PFSK-1 (cell line): ENCODE results near the gene CDH7.

Source experiments
- FOXP2 ChIP-seq: optimal IDR thresholded peaks from 2 replicates; pipeline ENCODE3; 2011; ENCODE audit warnings: borderline replicate concordance, control low read depth, inconsistent platforms; ENCODE audit not compliant: insufficient read depth; ENCODE audit errors: extremely low read length, extremely low read depth
- POLR2AphosphoS5 ChIP-seq: IDR thresholded peaks from 2 replicates; pipeline ENCODE4 v1.6.1; 2012; ENCODE audit warnings: low read depth, mild to moderate bottlenecking, control low read depth, low read length, moderate library complexity
- SIN3A ChIP-seq: IDR thresholded peaks from 2 replicates; pipeline ENCODE4 v1.6.1; 2012; ENCODE audit warnings: mild to moderate bottlenecking, low read length, moderate library complexity, borderline replicate concordance; ENCODE audit not compliant: insufficient read depth
- TAF1 ChIP-seq: IDR thresholded peaks from 2 replicates; pipeline ENCODE4 v1.6.1; 2012; ENCODE audit warnings: low read length, control low read depth, borderline replicate concordance; ENCODE audit not compliant: insufficient read depth
- TF ChIP-seq, protein P1 (sequence below), 2 experiments: IDR thresholded peaks; 2 replicates each; pipeline versions ENCODE4 v1.6.1 to v1.8.0; 2011 to 2012; ENCODE audit warnings: low read depth in 2 of 2, low read length in 2 of 2, control low read depth in 1 of 2, inconsistent platforms in 1 of 2, mild to moderate bottlenecking in 1 of 2, moderate library complexity in 1 of 2; ENCODE audit not compliant: insufficient read depth in 1 of 2

DNA sequence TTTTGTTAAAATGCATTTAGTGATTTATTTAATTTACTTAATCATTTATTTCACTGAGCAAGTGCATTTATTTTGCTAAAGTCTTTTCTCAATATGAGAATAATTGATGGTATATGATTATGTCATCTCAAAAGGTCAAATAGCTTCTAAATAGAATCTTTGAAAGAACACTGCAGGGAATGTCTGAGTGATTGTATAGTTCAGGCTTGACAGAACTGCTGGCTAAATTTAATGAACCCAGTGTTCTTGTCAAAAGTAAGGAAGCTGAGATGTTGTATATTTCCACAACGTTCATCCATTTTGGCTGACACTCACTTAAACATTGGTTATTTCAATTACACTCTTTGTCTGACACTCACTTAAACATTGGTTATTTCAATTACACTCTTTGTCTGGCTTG, 39.3 kb upstream of the CDH7 start:
- TF ChIP-seq TAF1 (no peak), POLR2AphosphoS5 (no peak), SIN3A (no peak), FOXP2 (no peak)
- TF ChIP-seq, protein P1, sequence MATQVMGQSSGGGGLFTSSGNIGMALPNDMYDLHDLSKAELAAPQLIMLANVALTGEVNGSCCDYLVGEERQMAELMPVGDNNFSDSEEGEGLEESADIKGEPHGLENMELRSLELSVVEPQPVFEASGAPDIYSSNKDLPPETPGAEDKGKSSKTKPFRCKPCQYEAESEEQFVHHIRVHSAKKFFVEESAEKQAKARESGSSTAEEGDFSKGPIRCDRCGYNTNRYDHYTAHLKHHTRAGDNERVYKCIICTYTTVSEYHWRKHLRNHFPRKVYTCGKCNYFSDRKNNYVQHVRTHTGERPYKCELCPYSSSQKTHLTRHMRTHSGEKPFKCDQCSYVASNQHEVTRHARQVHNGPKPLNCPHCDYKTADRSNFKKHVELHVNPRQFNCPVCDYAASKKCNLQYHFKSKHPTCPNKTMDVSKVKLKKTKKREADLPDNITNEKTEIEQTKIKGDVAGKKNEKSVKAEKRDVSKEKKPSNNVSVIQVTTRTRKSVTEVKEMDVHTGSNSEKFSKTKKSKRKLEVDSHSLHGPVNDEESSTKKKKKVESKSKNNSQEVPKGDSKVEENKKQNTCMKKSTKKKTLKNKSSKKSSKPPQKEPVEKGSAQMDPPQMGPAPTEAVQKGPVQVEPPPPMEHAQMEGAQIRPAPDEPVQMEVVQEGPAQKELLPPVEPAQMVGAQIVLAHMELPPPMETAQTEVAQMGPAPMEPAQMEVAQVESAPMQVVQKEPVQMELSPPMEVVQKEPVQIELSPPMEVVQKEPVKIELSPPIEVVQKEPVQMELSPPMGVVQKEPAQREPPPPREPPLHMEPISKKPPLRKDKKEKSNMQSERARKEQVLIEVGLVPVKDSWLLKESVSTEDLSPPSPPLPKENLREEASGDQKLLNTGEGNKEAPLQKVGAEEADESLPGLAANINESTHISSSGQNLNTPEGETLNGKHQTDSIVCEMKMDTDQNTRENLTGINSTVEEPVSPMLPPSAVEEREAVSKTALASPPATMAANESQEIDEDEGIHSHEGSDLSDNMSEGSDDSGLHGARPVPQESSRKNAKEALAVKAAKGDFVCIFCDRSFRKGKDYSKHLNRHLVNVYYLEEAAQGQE (IDR thresholded peaks at IDR 0.05; ENCODE audit: insufficient read depth in 1 of 2, low read depth in 2 of 2, low read length in 2 of 2): no peak
